Measurements from ENCODE around the gene EMID1.

EMID1 gene

GRCh38 chr22:29277927-29278326, 72.2 kb downstream of the EMID1 start:
- DNase-seq (ENCODE audit: low read depth): no peak
- H3K4me3 ChIP-seq (replicated peaks; ENCODE audit: low read depth, low read length): no peak overlapping the region
- TF ChIP-seq CTCF (IDR thresholded peaks at IDR 0.05; ENCODE audit: low read length, missing control alignments): no peak

- TF ChIP-seq CTCF (IDR thresholded peaks at IDR 0.05; ENCODE audit: low read length, missing control alignments): no peak
- no peak overlapping the region for H3K4me3 ChIP-seq (replicated peaks; ENCODE audit: low read depth, low read length)
- no peak for DNase-seq (ENCODE audit: low read depth)
Observed at GRCh38 chr22:29284196-29284595, 78.5 kb downstream of the EMID1 start.

GRCh38 chr22:29288837-29289236, 83.1 kb downstream of the EMID1 start:
- no peak for TF ChIP-seq CTCF (IDR thresholded peaks at IDR 0.05; ENCODE audit: low read length, missing control alignments)
- no peak overlapping the region for H3K4me3 ChIP-seq (replicated peaks; ENCODE audit: low read depth, low read length)
- no peak for DNase-seq (ENCODE audit: low read depth)

- no peak overlapping the region for H3K4me3 ChIP-seq (replicated peaks; ENCODE audit: low read depth, low read length)
Observed at GRCh38 chr22:29290061-29290460, 84.4 kb downstream of the EMID1 start.

GRCh38 chr22:29291215-29291614, 85.5 kb downstream of the EMID1 start:
- no peak for TF ChIP-seq CTCF (IDR thresholded peaks at IDR 0.05; ENCODE audit: low read length, missing control alignments)
- DNase-seq (ENCODE audit: low read depth): no peak
- H3K4me3 ChIP-seq (replicated peaks; ENCODE audit: low read depth, low read length): no peak overlapping the region

More at GRCh38 chr22:29290061-29290460, 84.4 kb downstream of the EMID1 start:
- TF ChIP-seq CTCF (IDR thresholded peaks at IDR 0.05; ENCODE audit: low read length, missing control alignments): no peak
- DNase-seq (ENCODE audit: low read depth): no peak

GRCh38 chr22:29292379-29292778, 86.7 kb downstream of the EMID1 start:
- TF ChIP-seq CTCF (IDR thresholded peaks at IDR 0.05; ENCODE audit: low read length, missing control alignments): no peak

GRCh38 chr22:29298641-29299040, 92.9 kb downstream of the EMID1 start:
- H3K4me3 ChIP-seq (replicated peaks; ENCODE audit: low read depth, low read length): no peak overlapping the region
- TF ChIP-seq CTCF (IDR thresholded peaks at IDR 0.05; ENCODE audit: low read length, missing control alignments): no peak
- no peak for DNase-seq (ENCODE audit: low read depth)

More at GRCh38 chr22:29292379-29292778, 86.7 kb downstream of the EMID1 start:
- no peak overlapping the region for H3K4me3 ChIP-seq (replicated peaks; ENCODE audit: low read depth, low read length)
- no peak for DNase-seq (ENCODE audit: low read depth)

All from fibroblast of pulmonary artery (primary cell).